ENCODE measurements around the gene CWF19L2.

GRCh38 chr11:107490836-107491235 is 33.2 kb upstream of the CWF19L2 start:
- TF ChIP-seq POLR2A (IDR thresholded peaks at IDR 0.05): no peak
- no peak for TF ChIP-seq CTCF (IDR thresholded peaks at IDR 0.05)

Measured in breast epithelium (tissue), 3 donors.